GM12878 (cell line): ENCODE data around the gene FAM227A. TPM values are rescaled to one million over a fixed set of nuclear protein-coding genes. Genes with fewer than 3 reads are reported as not detected.

Source experiments
- ATAC-seq: fragments of 200-7000 bp; cut with Tn5 transposase; 3 replicates; pipeline ENCODE4 v1.9.1; 2020; ENCODE audit warnings: mild to moderate bottlenecking, moderate library complexity
- BruUV-seq: library from RNA; stranded (reverse); fragments of 400-500 nt; replicated peaks from 2 replicates; lab custom pipeline; 2021; lab: Mats Ljungman, UMichigan
- CTCF ChIA-PET: fragments of 300-600 bp; sonication (Branson Sonifier 250); formaldehyde crosslinking; extraction: SDS; loops from one replicate; lab custom pipeline; 2021; ENCODE audit warnings: inconsistent platforms; lab: Yijun Ruan, JAX
- POLR2A ChIA-PET: fragments of 350-600 bp; formaldehyde crosslinking; extraction: SDS; loops from one replicate; lab custom pipeline; 2021; ENCODE audit warnings: inconsistent platforms; lab: Charles Lee
- RAD21 ChIA-PET: fragments of 300-600 bp; sonication (Branson Sonifier 250); formaldehyde crosslinking; loops from one replicate; lab custom pipeline; 2023; ENCODE audit warnings: antibody characterized with exemption; ENCODE audit not compliant: unreplicated experiment; lab: Charles Lee
- SMC1A ChIA-PET: fragments of 300-600 bp; sonication (Branson Sonifier 250); formaldehyde crosslinking; loops from one replicate; lab custom pipeline; 2023; ENCODE audit not compliant: unreplicated experiment, uncharacterized antibody; lab: Charles Lee
- DNase-seq: peaks from one replicate; pipeline ENCODE4 v3.0.0-alpha.2; 2011; ENCODE audit warnings: low read depth, low spot score
- FAIRE-seq: peaks from 3 replicates; lab custom pipeline; 2011; peaks lifted over from hg19 to GRCh38; lab: Jason Lieb, UNC
- H2AFZ ChIP-seq: 2 replicates; pipeline ENCODE4 v1.6.0; 2011; ENCODE audit warnings: low read depth, low read length, control low read depth; ENCODE audit not compliant: control insufficient read depth
- H3K27ac ChIP-seq: 2 replicates; pipeline ENCODE4 v1.5.1; 2011; ENCODE audit warnings: control low read depth; ENCODE audit not compliant: control insufficient read depth, insufficient read depth
- H3K27me3 ChIP-seq, 2 experiments: replicated peaks in 1 of 2; 2 replicates each; pipeline versions ENCODE4 v1.6.0 to v1.6.1; 2011; ENCODE audit warnings: low read length in 1 of 2; ENCODE audit not compliant: control insufficient read depth in 2 of 2, insufficient read depth in 2 of 2
- H3K36me3 ChIP-seq, 2 experiments: 2 replicates each; pipeline ENCODE4 v1.5.1; 2011; ENCODE audit warnings: low read length in 1 of 2; ENCODE audit not compliant: control insufficient read depth in 2 of 2, insufficient read depth in 2 of 2
- H3K4me1 ChIP-seq: 2 replicates; pipeline ENCODE4 v1.6.1; 2011; ENCODE audit warnings: mild to moderate bottlenecking, low read length, moderate library complexity, mixed read lengths; ENCODE audit not compliant: control insufficient read depth, insufficient read depth
- H3K4me2 ChIP-seq: 2 replicates; pipeline ENCODE4 v1.6.0; 2011; ENCODE audit warnings: control low read depth; ENCODE audit not compliant: control insufficient read depth, insufficient read depth
- H3K4me3 ChIP-seq: fragments of 200-600 bp; sonication (generic); 2 replicates; pipeline ENCODE4 v1.5.1; 2016
- H3K79me2 ChIP-seq: 2 replicates; pipeline ENCODE4 v1.6.0; 2011; ENCODE audit warnings: low read length; ENCODE audit not compliant: control insufficient read depth, insufficient read depth
- H3K9ac ChIP-seq: 2 replicates; pipeline ENCODE4 v1.8.0; 2011; ENCODE audit warnings: low read length, control low read depth, mixed read lengths; ENCODE audit not compliant: control insufficient read depth, insufficient read depth
- H3K9me3 ChIP-seq: replicated peaks from 3 replicates; pipeline ENCODE4 v1.5.1; 2011; ENCODE audit warnings: mild to moderate bottlenecking, low read length; ENCODE audit not compliant: control insufficient read depth, insufficient read depth
- H4K20me1 ChIP-seq: 2 replicates; pipeline ENCODE4 v1.6.0; 2011; ENCODE audit not compliant: control insufficient read depth, insufficient read depth
- BMI1 ChIP-seq: fragments of 450-650 bp; IDR thresholded peaks from 2 replicates; pipeline ENCODE4 v1.6.1; 2016; ENCODE audit warnings: mild to moderate bottlenecking, moderate library complexity, borderline replicate concordance
- DPF2 ChIP-seq: fragments of 450-650 bp; IDR thresholded peaks from 2 replicates; pipeline ENCODE4 v1.6.1; 2017; ENCODE audit warnings: mild to moderate bottlenecking
- ESRRA ChIP-seq: IDR thresholded peaks from 2 replicates; pipeline ENCODE4 v1.6.1; 2012; ENCODE audit warnings: mild to moderate bottlenecking, low read length, improper control_type of control experiment
- HCFC1 ChIP-seq: fragments of 150-350 bp; IDR thresholded peaks from 2 replicates; pipeline ENCODE4 v1.6.1; 2014; ENCODE audit warnings: low read length
- RAD21 ChIP-seq: IDR thresholded peaks from 2 replicates; pipeline ENCODE4 v1.6.1; 2011; ENCODE audit warnings: mild to moderate bottlenecking, low read depth, low read length, moderate library complexity; ENCODE audit not compliant: insufficient read depth
- RELB ChIP-seq: fragments of 450-650 bp; IDR thresholded peaks from 2 replicates; pipeline ENCODE4 v1.6.1; 2017; ENCODE audit warnings: low read depth, mild to moderate bottlenecking, moderate library complexity
- SMAD5 ChIP-seq: IDR thresholded peaks from 2 replicates; pipeline ENCODE4 v1.6.1; 2016; ENCODE audit warnings: antibody characterized with exemption, low read depth
- SP1 ChIP-seq: IDR thresholded peaks from one replicate; pipeline ENCODE4 v1.6.1; 2011; ENCODE audit warnings: low read depth, low read length
- ZBTB33 ChIP-seq: fragments of 450-650 bp; IDR thresholded peaks from 2 replicates; pipeline ENCODE4 v1.6.1; 2017; ENCODE audit warnings: mild to moderate bottlenecking
- ZBTB40 ChIP-seq: fragments of 450-650 bp; IDR thresholded peaks from 2 replicates; pipeline ENCODE4 v1.6.1; 2016; ENCODE audit warnings: mild to moderate bottlenecking, moderate library complexity, borderline replicate concordance
- ZNF687 ChIP-seq: fragments of 450-650 bp; IDR thresholded peaks from 2 replicates; pipeline ENCODE4 v1.6.1; 2017; ENCODE audit warnings: mild to moderate bottlenecking, moderate library complexity
- WGBS: methylation state at CpG from one replicate; pipeline ENCODE4 v1.1.6; 2016; ENCODE audit warnings: low lambda C conversion rate; ENCODE audit not compliant: insufficient replicate concordance, insufficient coverage; ENCODE audit errors: missing lambda C conversion rate; 5-methylcytosine and 5-hydroxymethylcytosine counted together
- in situ Hi-C: fragments of 300-500 bp; cut with MboI; formaldehyde crosslinking; loops from 9 replicates; pipeline ENCODE4 v1.14.3; 2018; ENCODE audit warnings: mixed read lengths
- intact Hi-C: fragments of 100-400 bp; cut with micrococcal nuclease; formaldehyde crosslinking; loops from one replicate; pipeline ENCODE4 v1.14.2; 2022; ENCODE audit not compliant: unreplicated experiment
- polyA plus RNA-seq, 11 experiments: library from polyadenylated mRNA; depleted of rRNA in 4 of 11; unstranded in 6 of 11; stranded (reverse) in 5 of 11; fragments of >200 nt; fragmentation: Nextera tagmentation in 4 of 11; fragmentation: Illumina TruSeq in 1 of 11; extraction: Ambion mirVana in 4 of 11; extraction: Trizol in 1 of 11; gene quantifications; 1 replicate in 1 of 11; 2 replicates in 10 of 11; pipeline versions ENCODE4 v1.2.1 to v1.2.3, GENCODE V29; 2011 to 2016; ENCODE audit warnings: inconsistent platforms in 2 of 11, missing spikeins in 2 of 11, low read depth in 1 of 11
- total RNA-seq, 4 experiments: library from RNA; depleted of rRNA in 3 of 4; stranded (reverse); fragments of >200 nt in 3 of 4; fragmentation: Illumina TruSeq in 1 of 4; extraction: Trizol in 1 of 4; gene quantifications; 2 replicates each; pipeline versions ENCODE4 v1.2.1 to v1.2.3, GENCODE V29; 2013 to 2021

The FAM227A gene
- total and polyA plus RNA-seq, 10 of the 15 experiments (the other 5 are each of a cell fraction or from before 2014, with no cell fraction given), result 0.02 to 0.59 (median 0.25) TPM

- peaks cover 7% of the 10 kb centered on the region; the same call in 1 of the 2 replicates for H3K4me1 ChIP-seq
- intact Hi-C loops, result no loop called here
- FAIRE-seq (no peak), DNase-seq (no peak), ATAC-seq (no peak)
- no peaks in the 10 kb centered on the region for H3K79me2 ChIP-seq
- ChIA-PET RAD21 (no interaction called here), SMC1A (interaction anchor here (0.6 to 1.6 kb wide), 3 partner anchors 56 to 514 kb away, joined by 4 to 5 read pairs (median 4); no protein-coding TSS in a partner anchor), POLR2A (no interaction called here), CTCF (interaction anchor here (0.5 to 2.0 kb wide), 5 partner anchors 10 to 515 kb away, joined by 3 to 13 read pairs (median 3); no protein-coding TSS in a partner anchor)
- H2AFZ ChIP-seq, result no peak overlapping the region
- H3K27me3 ChIP-seq, result no peaks in the 10 kb centered on the region
- 76% methylated on average over 3 of the region's 3 CpGs for WGBS
- H3K9ac ChIP-seq, result no peak overlapping the region
- H3K27ac ChIP-seq, result no peak overlapping the region
- BruUV-seq, result no TSS peak
- H3K4me3 ChIP-seq, result no peak overlapping the region
- no peak overlapping the region for H3K4me2 ChIP-seq
- no peaks in the 10 kb centered on the region for H3K36me3 ChIP-seq
- in situ Hi-C loops, result no loop called here
- H3K9me3 ChIP-seq, result no peaks in the 10 kb centered on the region
- H4K20me1 ChIP-seq, result no peaks in the 10 kb centered on the region
- TF ChIP-seq ZNF687 (no peak), BMI1 (no peak), RAD21 (no peak), ZBTB40 (no peak), SMAD5 (no peak), ESRRA (no peak), HCFC1 (no peak), SP1 (no peak), ZBTB33 (no peak), RELB (no peak), DPF2 (no peak)
These were observed 89.3 kb downstream of the FAM227A start for GRCh38 chr22:38566726-38567504.
